ENCODE measurements around the gene NAA25. TPM values are rescaled to one million over a fixed set of nuclear protein-coding genes. Genes with fewer than 3 reads are reported as not detected.

The NAA25 gene
- polyA plus RNA-seq (ENCODE audit: insufficient read length in 4 of 4), result 10 to 100 TPM; 18.7 to 23.8 (median 22.9) TPM

- DNase-seq (ENCODE audit: low read depth in 4 of 4, low spot score in 3 of 4), result peak; percentile 83 to 87 (median 86)
These were observed at the start of gene NAA25 for GRCh38 chr12:112108202-112109079. TSS of gene NAA25 (minus strand) at chr12:112108783. CDS start at chr12:112108773, 10 bp downstream.

- DNase-seq (ENCODE audit: low read depth in 4 of 4, low spot score in 3 of 4), result no peak
These were observed 45.3 kb upstream of the NAA25 start for GRCh38 chr12:112153893-112154219.

GRCh38 chr12:112153181-112153892 is 44.8 kb upstream of the NAA25 start:
- DNase-seq (ENCODE audit: low read depth in 4 of 4, low spot score in 3 of 4), result no peak

- no peak for DNase-seq (ENCODE audit: low read depth in 4 of 4, low spot score in 3 of 4)
These were observed 43.4 kb upstream of the NAA25 start for GRCh38 chr12:112151766-112152541.

- peak in 1 of 4 donors; percentile 22 for DNase-seq (ENCODE audit: low read depth in 4 of 4, low spot score in 3 of 4)
These were observed 41.0 kb upstream of the NAA25 start for GRCh38 chr12:112149596-112149995.

- DNase-seq (ENCODE audit: low read depth in 4 of 4, low spot score in 3 of 4), result no peak
These were observed 39.5 kb upstream of the NAA25 start for GRCh38 chr12:112148031-112148513.

- DNase-seq (ENCODE audit: low read depth in 4 of 4, low spot score in 3 of 4), result no peak
These were observed 37.5 kb upstream of the NAA25 start for GRCh38 chr12:112146123-112146522.

- no peak for DNase-seq (ENCODE audit: low read depth in 4 of 4, low spot score in 3 of 4)
These were observed 32.1 kb upstream of the NAA25 start for GRCh38 chr12:112140728-112141127.

GRCh38 chr12:112134731-112135130 is 26.1 kb upstream of the NAA25 start:
- no peak for DNase-seq (ENCODE audit: low read depth in 4 of 4, low spot score in 3 of 4)

- no peak for DNase-seq (ENCODE audit: low read depth in 4 of 4, low spot score in 3 of 4)
These were observed 24.8 kb upstream of the NAA25 start for GRCh38 chr12:112133418-112133817.

- no peak for DNase-seq (ENCODE audit: low read depth in 4 of 4, low spot score in 3 of 4)
These were observed 23.1 kb upstream of the NAA25 start for GRCh38 chr12:112131686-112132085.

- no peak for DNase-seq (ENCODE audit: low read depth in 4 of 4, low spot score in 3 of 4)
These were observed 21.9 kb upstream of the NAA25 start for GRCh38 chr12:112130441-112130998.

- no peak for DNase-seq (ENCODE audit: low read depth in 4 of 4, low spot score in 3 of 4)
These were observed 18.3 kb upstream of the NAA25 start for GRCh38 chr12:112126911-112127310.

GRCh38 chr12:112126000-112126438 is 17.4 kb upstream of the NAA25 start:
- no peak for DNase-seq (ENCODE audit: low read depth in 4 of 4, low spot score in 3 of 4)

- DNase-seq (ENCODE audit: low read depth in 4 of 4, low spot score in 3 of 4), result peak; percentile 91 to 94 (median 92)
These were observed 16.8 kb upstream of the NAA25 start, which contains the start of gene TRAFD1 for GRCh38 chr12:112125250-112125999. TSS of gene TRAFD1 (plus strand) at chr12:112125560. CDS start at chr12:112130523, 4,963 bp downstream.

GRCh38 chr12:112124918-112125249 is 16.3 kb upstream of the NAA25 start:
- no peak for DNase-seq (ENCODE audit: low read depth in 4 of 4, low spot score in 3 of 4)

- DNase-seq (ENCODE audit: low read depth in 4 of 4, low spot score in 3 of 4), result no peak
These were observed 14.5 kb upstream of the NAA25 start for GRCh38 chr12:112122823-112123690.

GRCh38 chr12:112121780-112122565 is 13.4 kb upstream of the NAA25 start:
- DNase-seq (ENCODE audit: low read depth in 4 of 4, low spot score in 3 of 4), result no peak
